ENCODE data around the gene SERPINB2. TPM values are rescaled to one million over a fixed set of nuclear protein-coding genes. Genes with fewer than 3 reads are reported as not detected.
"Not testable (repeated sequence)": the region's sequence is repeated elsewhere in the genome, so short reads cannot be mapped to it uniquely, and the experiment has no call there.

The SERPINB2 gene
- total RNA-seq, 1 experiment from 2014 or later: 0.39 TPM

GRCh38 chr18:63888470-63889190 lies 1.1 kb downstream of the SERPINB2 start:
- no peak for DNase-seq (ENCODE audit: low spot score)

- DNase-seq (ENCODE audit: low spot score): no peak
Measured at GRCh38 chr18:63889626-63890025, 2.1 kb downstream of the SERPINB2 start.

- DNase-seq (ENCODE audit: low spot score): no peak
Measured at GRCh38 chr18:63890237-63890949, 2.9 kb downstream of the SERPINB2 start.

GRCh38 chr18:63890950-63891304 lies 3.4 kb downstream of the SERPINB2 start:
- peak; percentile 53 for DNase-seq (ENCODE audit: low spot score)

GRCh38 chr18:63892566-63892965 lies 5.1 kb downstream of the SERPINB2 start:
- no peak for DNase-seq (ENCODE audit: low spot score)

GRCh38 chr18:63894106-63894772 lies 6.7 kb downstream of the SERPINB2 start:
- no peak for DNase-seq (ENCODE audit: low spot score)

GRCh38 chr18:63895190-63895589 lies 7.7 kb downstream of the SERPINB2 start:
- DNase-seq (ENCODE audit: low spot score): no peak

- DNase-seq (ENCODE audit: low spot score): no peak
Measured at GRCh38 chr18:63897072-63897471, 9.6 kb downstream of the SERPINB2 start.

- no peak for DNase-seq (ENCODE audit: low spot score)
Measured at GRCh38 chr18:63899206-63899605, 11.7 kb downstream of the SERPINB2 start.

GRCh38 chr18:63903851-63904570 lies 16.5 kb downstream of the SERPINB2 start:
- no peak for DNase-seq (ENCODE audit: low spot score)

GRCh38 chr18:63904694-63905093 lies 17.2 kb downstream of the SERPINB2 start:
- DNase-seq (ENCODE audit: low spot score): no peak

GRCh38 chr18:63905361-63905760 lies 17.9 kb downstream of the SERPINB2 start:
- no peak for DNase-seq (ENCODE audit: low spot score)

- no peak for DNase-seq (ENCODE audit: low spot score)
Measured at GRCh38 chr18:63906056-63906455, 18.6 kb downstream of the SERPINB2 start.

- no peak for DNase-seq (ENCODE audit: low spot score)
Measured at GRCh38 chr18:63907664-63908063, 20.2 kb downstream of the SERPINB2 start, which contains the start of gene SERPINB10. Gene SERPINB10, plus strand, starts transcription at chr18:63907958. Its CDS starts 7,553 bp downstream, at chr18:63915511.

- DNase-seq (ENCODE audit: low spot score): no peak
Measured at GRCh38 chr18:63908858-63909257, 21.4 kb downstream of the SERPINB2 start.

GRCh38 chr18:63909870-63910269 lies 22.4 kb downstream of the SERPINB2 start:
- DNase-seq (ENCODE audit: low spot score): no peak

- DNase-seq (ENCODE audit: low spot score): no peak
Measured at GRCh38 chr18:63917817-63918216, 30.3 kb downstream of the SERPINB2 start.

- no peak for DNase-seq (ENCODE audit: low spot score)
Measured at GRCh38 chr18:63922049-63922448, 34.5 kb downstream of the SERPINB2 start.

GRCh38 chr18:63924551-63924950 lies 37.0 kb downstream of the SERPINB2 start:
- peak; percentile 65 for DNase-seq (ENCODE audit: low spot score)

GRCh38 chr18:63928331-63928730 lies 40.8 kb downstream of the SERPINB2 start:
- no peak for DNase-seq (ENCODE audit: low spot score)

GRCh38 chr18:63929369-63929768 lies 41.9 kb downstream of the SERPINB2 start:
- DNase-seq (ENCODE audit: low spot score): not testable (repeated sequence)

- DNase-seq (ENCODE audit: low spot score): no peak
Measured at GRCh38 chr18:63930773-63931354, 43.4 kb downstream of the SERPINB2 start.

All from H4 (cell line).